GM12892 (cell line): Measurements from ENCODE around the gene GRXCR1.

Source experiments
- DNase-seq: peaks from one replicate; pipeline ENCODE4 v3.0.0; 2011; ENCODE audit not compliant: insufficient read length
- FAIRE-seq: peaks from 2 replicates; lab custom pipeline; 2011; peaks lifted over from hg19 to GRCh38; lab: Jason Lieb, UNC
- POLR2A ChIP-seq: IDR thresholded peaks from 2 replicates; pipeline ENCODE4 v1.6.1; 2011; ENCODE audit warnings: low read depth, low read length, control low read depth
- POLR2AphosphoS5 ChIP-seq: IDR thresholded peaks from 2 replicates; pipeline ENCODE4 v1.6.1; 2011; ENCODE audit warnings: low read depth, low read length, control low read depth
- TAF1 ChIP-seq: IDR thresholded peaks from 2 replicates; pipeline ENCODE4 v1.6.1; 2011; ENCODE audit warnings: low read depth, mild to moderate bottlenecking, control low read depth, low read length, borderline replicate concordance

GRXCR1 gene

DNA sequence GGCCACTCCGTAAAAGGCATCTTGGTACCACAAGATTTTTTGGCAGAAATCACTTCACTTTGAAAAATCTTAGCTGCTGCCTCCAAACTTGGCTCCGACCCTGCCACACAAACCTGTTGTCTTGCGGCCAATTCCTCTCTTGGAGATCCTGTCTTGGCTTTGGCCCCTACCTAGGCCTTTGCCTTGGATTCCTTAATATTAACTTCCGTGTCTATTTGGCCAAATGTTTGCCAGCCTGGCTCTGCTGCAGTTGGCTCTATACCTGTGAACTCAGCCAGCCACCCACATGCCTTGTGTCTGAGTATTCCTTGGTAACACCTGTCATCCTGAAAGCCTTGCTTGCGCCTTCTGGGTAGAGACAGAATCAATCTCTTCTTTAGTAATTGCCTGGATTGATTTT lies 12.5 kb downstream of the GRXCR1 start:
- FAIRE-seq (no peak), DNase-seq (no peak)
- no peak for TF ChIP-seq POLR2A
- no peak for TF ChIP-seq TAF1
- TF ChIP-seq POLR2AphosphoS5, result no peak

DNA sequence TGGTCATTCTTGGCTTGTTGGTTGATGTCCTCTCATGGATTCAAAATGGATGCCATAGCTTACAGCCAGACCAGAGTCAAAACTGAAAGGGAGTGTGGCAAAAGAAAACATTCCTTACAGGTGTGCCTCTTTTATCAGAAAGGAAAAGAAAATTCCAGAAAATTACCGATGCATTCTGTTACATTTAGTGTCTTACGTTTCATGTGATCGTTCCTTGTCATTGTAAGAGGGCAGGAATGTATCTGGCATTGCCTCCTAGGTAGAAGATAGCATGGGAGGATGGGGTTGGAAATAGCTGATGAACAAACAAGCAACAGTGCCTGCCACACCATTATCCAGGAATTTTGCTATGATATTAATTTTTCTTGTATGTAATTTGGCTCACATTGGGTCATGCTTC lies 13.1 kb downstream of the GRXCR1 start:
- FAIRE-seq, result no peak
- TF ChIP-seq TAF1, result no peak
- TF ChIP-seq POLR2AphosphoS5, result no peak
- no peak for TF ChIP-seq POLR2A
- no peak for DNase-seq

DNA sequence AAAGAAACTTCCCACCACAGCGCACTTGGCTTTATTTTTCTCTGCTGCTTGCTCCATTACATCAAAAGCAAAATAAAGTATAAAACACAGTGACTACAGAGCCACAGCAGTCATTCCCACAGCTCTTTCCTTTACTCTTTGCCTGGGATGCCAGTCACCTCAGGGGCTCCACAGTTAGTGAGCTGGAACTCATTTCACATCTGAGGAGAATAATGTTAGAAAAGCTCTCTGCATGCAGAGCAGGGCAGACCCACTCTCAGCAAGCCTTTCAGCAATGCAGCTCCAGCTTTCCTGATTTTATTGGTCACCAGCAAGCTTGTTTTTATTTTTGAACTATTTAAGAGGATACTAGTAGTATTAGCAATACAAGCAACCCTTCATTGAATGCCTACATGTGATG lies 13.8 kb downstream of the GRXCR1 start:
- FAIRE-seq, result no peak
- TF ChIP-seq POLR2AphosphoS5 (no peak), TAF1 (no peak), POLR2A (no peak)
- no peak for DNase-seq

DNA sequence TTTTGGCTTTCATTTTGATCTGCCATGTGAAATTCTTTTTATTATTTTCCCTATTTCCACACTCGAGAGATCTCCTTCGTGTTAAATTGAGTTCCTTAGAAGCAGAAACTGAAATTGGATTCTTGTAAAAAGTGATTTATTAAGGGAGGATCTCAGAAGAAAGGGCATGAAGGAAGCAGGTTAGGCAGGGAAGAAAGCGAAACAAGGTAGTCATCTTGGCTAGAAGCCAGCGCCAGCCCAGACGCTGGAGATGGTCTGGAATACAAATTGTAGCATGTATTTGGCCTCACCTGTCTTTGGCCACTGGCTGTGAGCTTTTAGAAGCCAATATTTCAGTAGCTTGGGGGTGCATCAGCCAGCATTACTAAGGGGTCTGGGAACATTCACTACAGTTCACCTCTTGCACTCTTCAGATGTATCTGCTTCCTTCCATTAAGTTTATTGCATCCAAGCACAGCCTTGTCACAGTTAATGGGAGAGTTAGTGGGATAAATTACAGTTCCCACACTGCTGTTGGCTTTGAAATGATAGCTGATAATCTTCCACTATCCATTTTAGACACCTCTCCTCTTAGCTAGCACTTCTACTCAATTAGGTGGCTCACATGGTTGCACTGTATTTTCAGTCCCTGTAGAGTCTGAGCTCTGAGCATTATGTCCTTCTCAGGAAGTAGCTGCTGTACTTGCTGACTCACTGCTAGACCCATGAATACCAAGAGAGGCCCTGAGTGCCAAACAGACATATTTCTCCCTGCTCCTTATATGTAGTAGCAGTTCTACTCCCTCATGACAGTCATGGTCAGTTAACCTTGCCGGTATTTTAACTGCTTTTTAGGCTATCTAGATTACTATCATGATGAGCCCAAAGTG lies 14.6 kb downstream of the GRXCR1 start:
- no peak for DNase-seq
- no peak for FAIRE-seq
- TF ChIP-seq TAF1 (no peak), POLR2AphosphoS5 (no peak), POLR2A (no peak)

- DNase-seq (no peak), FAIRE-seq (no peak)
- TF ChIP-seq TAF1 (no peak), POLR2AphosphoS5 (no peak), POLR2A (no peak)
These were observed 17.9 kb downstream of the GRXCR1 start for GRCh38 chr4:42910459-42910858.

DNA sequence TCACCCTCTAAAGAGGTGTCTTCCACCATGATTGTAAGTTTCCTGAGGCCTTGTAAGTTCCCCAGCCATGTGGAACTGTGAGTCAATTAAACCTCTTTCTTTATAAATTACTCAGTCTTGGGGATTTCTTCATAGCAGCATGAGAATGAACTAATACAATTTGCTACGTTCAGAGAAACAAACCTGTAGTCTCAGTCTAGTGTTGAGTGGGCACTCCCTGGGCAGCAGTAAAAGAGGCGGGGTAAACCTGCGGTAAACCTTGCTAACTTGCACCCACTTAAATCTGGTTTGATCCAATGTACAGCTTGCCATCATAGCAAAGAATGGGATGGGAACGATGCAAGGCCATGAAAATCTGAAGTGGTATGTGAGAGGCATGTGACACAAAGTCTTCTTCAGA lies 22.4 kb downstream of the GRXCR1 start:
- DNase-seq (no peak), FAIRE-seq (no peak)
- TF ChIP-seq POLR2AphosphoS5 (no peak), POLR2A (no peak), TAF1 (no peak)

DNA sequence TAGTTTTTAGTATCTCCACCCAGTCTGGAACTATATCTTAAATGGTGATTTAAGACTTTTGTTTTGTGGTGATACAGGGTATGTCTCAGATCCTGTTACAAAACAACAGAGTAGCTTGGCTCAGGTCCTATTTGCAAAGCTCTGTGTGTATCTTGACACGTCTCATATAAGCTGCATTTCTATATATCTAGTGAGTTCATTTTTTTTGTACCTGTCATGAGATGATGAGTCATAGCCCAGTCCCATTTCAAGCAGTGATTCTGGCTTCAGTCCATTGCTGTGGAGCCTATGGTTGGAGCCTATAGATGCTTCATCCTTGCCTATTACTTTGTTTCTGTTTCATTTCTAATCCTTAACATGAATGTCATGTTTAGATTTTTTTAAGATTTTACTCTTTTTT lies 23.0 kb downstream of the GRXCR1 start:
- TF ChIP-seq TAF1 (no peak), POLR2A (no peak), POLR2AphosphoS5 (no peak)
- DNase-seq (no peak), FAIRE-seq (no peak)

- FAIRE-seq (no peak), DNase-seq (no peak)
- TF ChIP-seq POLR2A, result no peak
These were observed 24.8 kb downstream of the GRXCR1 start for GRCh38 chr4:42917296-42917695.

DNA sequence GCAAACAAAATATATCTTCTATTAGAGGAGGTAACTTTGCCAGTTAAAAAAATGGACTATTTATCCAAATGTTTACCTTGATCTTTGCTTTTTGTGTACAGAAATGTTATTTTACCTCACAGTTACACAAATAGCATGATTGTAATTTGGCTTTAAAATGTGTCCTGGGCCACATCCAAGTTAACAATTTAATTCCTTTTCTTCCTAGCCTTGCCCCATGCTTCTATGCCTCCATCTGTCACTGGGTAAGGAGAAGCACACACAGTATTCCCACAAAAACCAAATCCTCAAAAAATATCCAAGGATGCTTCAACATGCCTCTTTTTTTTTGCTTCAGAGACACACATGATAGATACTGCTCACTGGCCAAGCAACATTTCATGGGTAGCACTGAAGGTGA lies 30.9 kb downstream of the GRXCR1 start:
- FAIRE-seq (no peak), DNase-seq (no peak)
- no peak for TF ChIP-seq TAF1
- TF ChIP-seq POLR2A, result no peak
- TF ChIP-seq POLR2AphosphoS5, result no peak

DNA sequence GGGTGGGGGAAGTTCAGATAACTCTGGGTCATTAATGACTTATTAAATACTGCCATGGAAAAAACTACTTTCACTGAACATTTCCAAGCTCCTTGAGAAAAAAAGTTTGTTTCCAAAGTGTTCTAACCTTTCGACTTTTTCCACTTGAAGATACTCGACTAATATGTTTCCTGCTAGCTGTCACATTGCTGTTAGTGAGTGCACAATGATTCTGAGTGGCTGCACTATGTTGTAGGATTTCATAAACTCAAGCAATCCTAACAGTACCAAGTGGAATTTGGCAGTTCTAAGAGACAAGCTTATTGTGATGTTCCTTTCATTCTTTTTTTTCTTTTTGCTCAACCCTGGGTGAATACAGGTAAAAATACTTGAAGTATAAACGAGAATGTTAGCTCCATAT lies 33.4 kb downstream of the GRXCR1 start:
- FAIRE-seq (no peak), DNase-seq (no peak)
- TF ChIP-seq POLR2A, result no peak
- TF ChIP-seq TAF1, result no peak
- no peak for TF ChIP-seq POLR2AphosphoS5

- FAIRE-seq, result no peak
- no peak for DNase-seq
- TF ChIP-seq POLR2A, result no peak
- TF ChIP-seq POLR2AphosphoS5, result no peak
- TF ChIP-seq TAF1, result no peak
These were observed 35.4 kb downstream of the GRXCR1 start for GRCh38 chr4:42927946-42928345.

DNA sequence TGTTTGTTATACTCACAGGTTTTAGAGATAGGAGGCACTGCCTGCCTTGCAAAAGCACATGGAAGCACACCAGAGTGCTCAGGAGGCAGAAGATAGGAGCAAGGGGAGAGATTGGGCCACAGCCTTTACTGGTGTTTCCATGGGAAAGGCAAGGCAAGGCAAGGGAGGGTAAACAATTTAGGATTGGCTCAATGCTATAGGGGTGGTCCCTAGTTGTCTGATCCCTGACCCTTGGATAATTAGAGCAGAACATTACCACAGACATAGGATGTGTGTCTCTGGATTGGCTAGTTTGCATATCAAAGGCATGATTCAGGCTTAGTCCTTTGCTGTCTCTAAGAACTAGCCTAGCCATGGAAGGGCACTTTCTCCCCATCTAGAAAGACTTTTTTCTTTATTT lies 36.1 kb downstream of the GRXCR1 start:
- FAIRE-seq, result no peak
- DNase-seq, result no peak
- no peak for TF ChIP-seq TAF1
- no peak for TF ChIP-seq POLR2AphosphoS5
- no peak for TF ChIP-seq POLR2A

- TF ChIP-seq TAF1 (no peak), POLR2A (no peak), POLR2AphosphoS5 (no peak)
- DNase-seq (no peak), FAIRE-seq (no peak)
These were observed 49.7 kb downstream of the GRXCR1 start for GRCh38 chr4:42942216-42942615.

DNA sequence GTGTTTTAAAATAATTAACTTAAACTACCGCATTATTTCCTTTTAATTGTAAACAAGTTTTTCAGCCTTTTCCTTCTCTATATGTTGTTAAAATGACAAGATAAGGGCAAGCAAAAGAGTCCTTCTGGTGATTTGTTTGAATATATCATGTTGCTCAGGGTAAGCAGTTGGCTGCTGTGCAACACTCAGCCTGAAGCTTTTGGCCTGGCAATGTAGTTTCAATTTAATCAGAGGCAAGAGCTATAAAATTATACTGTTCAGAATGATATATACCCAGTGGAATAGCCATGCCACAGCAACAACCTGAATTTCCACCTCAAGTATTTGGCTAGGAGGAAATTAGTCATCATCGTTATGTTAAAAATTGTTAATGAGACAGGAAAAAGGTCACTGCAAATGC lies 53.4 kb downstream of the GRXCR1 start:
- TF ChIP-seq TAF1 (no peak), POLR2A (no peak), POLR2AphosphoS5 (no peak)
- DNase-seq, result no peak
- no peak for FAIRE-seq
